Nephron progenitor cell (in vitro differentiated cells): Measurements from ENCODE around the gene HTRA3.

Source experiments
- DNase-seq: peaks from one replicate; pipeline ENCODE4 v3.0.0; 2021
- H3K27ac Mint-ChIP-seq: 2 replicates; pipeline ENCODE4 v1.8.0; 2021; ENCODE audit warnings: mild to moderate bottlenecking, moderate library complexity, mixed read lengths
- H3K27me3 Mint-ChIP-seq: 2 replicates; pipeline ENCODE4 v1.8.0; 2021; ENCODE audit warnings: mild to moderate bottlenecking, low read depth, mixed read lengths; ENCODE audit not compliant: poor library complexity
- H3K36me3 Mint-ChIP-seq: 2 replicates; pipeline ENCODE4 v1.8.0; 2021; ENCODE audit warnings: low read depth, mixed read lengths
- H3K4me1 Mint-ChIP-seq: 2 replicates; pipeline ENCODE4 v1.8.0; 2021; ENCODE audit warnings: mixed read lengths
- H3K4me3 Mint-ChIP-seq: 2 replicates; pipeline ENCODE4 v1.8.0; 2021; ENCODE audit warnings: mild to moderate bottlenecking, moderate library complexity, mixed read lengths
- H3K9me3 Mint-ChIP-seq: 2 replicates; pipeline ENCODE4 v1.8.0; 2021; ENCODE audit warnings: mild to moderate bottlenecking, moderate library complexity, mixed read lengths
- TF ChIP-seq, protein P1 (sequence below): fragments of 200-600 bp; sonication (generic); IDR thresholded peaks from 2 replicates; pipeline ENCODE4 v1.5.0; 2021; ENCODE audit warnings: antibody characterized with exemption

HTRA3 gene

DNA sequence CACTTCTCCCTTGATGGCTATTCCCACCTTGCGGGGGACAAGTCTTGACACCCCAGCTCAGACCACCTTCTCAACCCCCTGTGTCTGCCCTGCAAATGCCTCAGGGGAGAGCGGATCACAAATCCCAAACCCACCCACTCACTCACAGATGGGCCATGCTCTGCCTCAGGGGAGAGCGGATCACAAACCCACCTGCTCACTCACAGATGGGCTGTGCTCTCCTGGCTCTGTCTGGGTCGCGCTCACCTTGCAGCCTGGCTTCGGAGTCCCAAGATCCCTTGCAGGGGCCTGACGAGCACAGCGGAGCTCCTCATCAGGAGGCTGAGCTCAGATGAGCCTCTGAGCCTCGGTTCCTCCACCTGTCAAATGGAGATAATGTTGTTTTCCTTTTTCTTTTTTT, 38.6 kb downstream of the HTRA3 start:
- Mint-ChIP-seq H3K27ac (no peak overlapping the region), H3K4me3 (no peak overlapping the region), H3K36me3 (no peaks in the 10 kb centered on the region), H3K27me3 (peaks cover 15% of the 10 kb centered on the region), H3K9me3 (peaks cover 11% of the 10 kb centered on the region), H3K4me1 (peaks cover 18% of the 10 kb centered on the region)
- TF ChIP-seq, protein P1, sequence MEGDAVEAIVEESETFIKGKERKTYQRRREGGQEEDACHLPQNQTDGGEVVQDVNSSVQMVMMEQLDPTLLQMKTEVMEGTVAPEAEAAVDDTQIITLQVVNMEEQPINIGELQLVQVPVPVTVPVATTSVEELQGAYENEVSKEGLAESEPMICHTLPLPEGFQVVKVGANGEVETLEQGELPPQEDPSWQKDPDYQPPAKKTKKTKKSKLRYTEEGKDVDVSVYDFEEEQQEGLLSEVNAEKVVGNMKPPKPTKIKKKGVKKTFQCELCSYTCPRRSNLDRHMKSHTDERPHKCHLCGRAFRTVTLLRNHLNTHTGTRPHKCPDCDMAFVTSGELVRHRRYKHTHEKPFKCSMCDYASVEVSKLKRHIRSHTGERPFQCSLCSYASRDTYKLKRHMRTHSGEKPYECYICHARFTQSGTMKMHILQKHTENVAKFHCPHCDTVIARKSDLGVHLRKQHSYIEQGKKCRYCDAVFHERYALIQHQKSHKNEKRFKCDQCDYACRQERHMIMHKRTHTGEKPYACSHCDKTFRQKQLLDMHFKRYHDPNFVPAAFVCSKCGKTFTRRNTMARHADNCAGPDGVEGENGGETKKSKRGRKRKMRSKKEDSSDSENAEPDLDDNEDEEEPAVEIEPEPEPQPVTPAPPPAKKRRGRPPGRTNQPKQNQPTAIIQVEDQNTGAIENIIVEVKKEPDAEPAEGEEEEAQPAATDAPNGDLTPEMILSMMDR: no peak
- DNase-seq: peak; percentile 0

DNA sequence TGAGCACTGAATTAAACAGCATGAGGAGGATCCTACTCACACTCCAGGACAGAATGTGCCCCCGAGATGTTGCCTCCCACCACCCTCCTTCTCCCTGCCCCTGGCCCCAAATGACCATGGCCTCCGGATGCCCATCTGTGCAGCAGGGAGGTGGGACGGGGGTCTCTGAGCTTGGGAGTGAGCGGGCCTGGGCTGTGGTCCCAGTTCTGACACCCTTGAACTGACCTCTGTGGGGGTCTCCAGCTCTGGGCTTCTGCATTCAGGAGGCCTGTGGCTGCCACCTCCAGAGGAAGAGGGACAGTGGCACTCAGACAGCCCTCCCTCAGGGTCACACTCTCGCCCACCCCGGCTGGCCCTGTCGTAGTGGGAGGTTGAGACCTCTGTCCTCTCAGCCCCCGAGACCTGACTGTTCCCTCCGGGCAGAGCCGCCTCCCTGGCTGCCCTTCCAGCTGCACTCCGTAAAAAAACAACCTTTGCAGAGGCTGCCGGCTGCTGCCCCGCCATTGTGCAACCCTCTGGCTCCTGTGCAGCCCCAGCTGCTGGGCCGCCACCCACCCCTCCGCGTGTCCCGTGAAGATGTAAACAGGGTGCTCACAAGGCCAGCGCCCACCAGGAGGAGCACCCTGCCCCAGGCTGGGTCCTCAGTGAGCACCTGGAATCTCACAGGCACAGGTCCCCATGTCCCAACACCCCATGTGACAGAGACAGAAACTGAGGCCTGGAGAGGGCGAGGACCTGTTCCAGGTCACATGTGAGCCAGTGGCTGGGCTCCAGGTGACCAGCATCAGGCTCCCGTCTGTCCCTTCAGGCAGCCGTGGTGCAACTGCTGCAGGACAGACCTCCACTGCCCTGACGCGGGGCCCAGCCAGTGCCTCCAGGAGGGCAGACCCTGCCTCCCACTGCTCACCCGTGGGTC, 39.6 kb downstream of the HTRA3 start:
- H3K4me3 Mint-ChIP-seq: no peak overlapping the region
- H3K27ac Mint-ChIP-seq: no peak overlapping the region
- no peaks in the 10 kb centered on the region for H3K36me3 Mint-ChIP-seq
- H3K9me3 Mint-ChIP-seq: peaks cover 17% of the 10 kb centered on the region
- DNase-seq: no peak
- H3K4me1 Mint-ChIP-seq: peaks cover 13% of the 10 kb centered on the region
- TF ChIP-seq, protein P1: no peak
- H3K27me3 Mint-ChIP-seq: peaks cover 19% of the 10 kb centered on the region

DNA sequence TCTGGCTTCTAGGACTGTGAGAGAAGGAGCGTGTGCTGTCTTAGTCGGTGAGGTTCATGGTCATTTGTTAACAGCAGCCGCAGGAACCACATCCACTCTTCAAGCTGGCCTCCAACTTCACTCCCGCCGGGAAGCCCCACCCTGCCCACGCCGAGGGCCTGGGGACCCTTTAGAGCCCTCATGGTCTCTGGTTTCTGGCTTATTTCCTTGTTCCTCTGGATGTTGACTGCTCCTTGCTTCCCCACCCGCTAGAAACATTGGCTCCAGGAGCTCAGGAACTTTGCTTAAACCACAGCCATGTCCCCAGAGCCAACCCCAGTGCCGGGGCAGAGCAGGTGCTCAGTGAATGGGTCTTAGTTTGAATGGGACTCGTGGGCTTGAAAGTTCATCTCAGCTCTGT, 40.8 kb downstream of the HTRA3 start:
- Mint-ChIP-seq H3K4me3 (no peak overlapping the region), H3K9me3 (peaks cover 17% of the 10 kb centered on the region), H3K27me3 (peaks cover 22% of the 10 kb centered on the region), H3K27ac (no peak overlapping the region), H3K4me1 (peaks cover 15% of the 10 kb centered on the region), H3K36me3 (no peaks in the 10 kb centered on the region)
- TF ChIP-seq, protein P1: no peak
- no peak for DNase-seq

DNA sequence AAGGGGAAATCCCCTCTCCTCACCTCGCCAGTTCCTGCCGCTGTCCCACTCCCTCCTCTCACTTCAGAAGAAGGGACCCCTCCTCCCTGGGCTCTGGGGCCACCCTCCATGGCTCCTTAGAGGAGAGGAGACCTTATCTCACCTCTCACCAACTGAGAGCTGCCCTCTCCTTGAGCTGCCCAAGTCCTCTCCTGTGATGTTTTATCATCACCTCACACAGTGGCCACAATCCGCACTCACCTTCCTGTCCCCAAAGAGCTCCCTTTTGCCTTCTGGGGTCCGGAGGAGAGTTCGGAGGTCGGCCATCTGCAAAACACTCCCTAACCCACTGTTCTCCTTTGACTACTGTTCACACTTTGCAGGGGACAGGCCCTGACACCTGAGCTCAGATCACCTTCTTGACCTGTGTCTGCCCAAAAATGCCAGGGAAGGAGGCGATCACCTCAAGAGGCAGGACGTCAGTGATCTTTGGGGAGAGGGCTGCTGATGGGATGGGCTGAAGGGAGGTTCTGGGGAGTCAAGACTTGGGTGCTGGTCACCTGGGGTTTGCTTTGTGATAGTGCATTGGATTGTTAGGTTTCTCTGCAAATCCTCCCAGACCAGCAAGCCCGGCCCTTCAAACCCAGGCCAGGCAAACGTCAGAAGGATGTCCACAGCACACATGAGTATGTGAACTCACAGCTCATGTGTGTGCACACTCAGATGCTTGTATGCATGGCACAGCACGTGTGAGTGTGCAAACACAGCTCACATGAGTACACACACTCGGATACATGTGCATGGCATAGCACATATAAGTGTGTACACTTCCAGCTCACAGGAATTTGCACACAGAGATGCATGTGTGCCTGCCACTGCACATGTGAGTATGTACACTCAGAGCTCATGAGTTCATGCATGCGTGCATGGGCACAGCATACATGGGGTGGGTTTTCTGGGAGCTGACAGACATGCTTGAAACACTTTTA, 41.8 kb downstream of the HTRA3 start:
- Mint-ChIP-seq H3K4me1 (peaks cover 23% of the 10 kb centered on the region), H3K27ac (no peak overlapping the region), H3K9me3 (peaks cover 17% of the 10 kb centered on the region), H3K27me3 (peaks cover 22% of the 10 kb centered on the region), H3K36me3 (no peaks in the 10 kb centered on the region), H3K4me3 (no peak overlapping the region)
- no peak for DNase-seq
- TF ChIP-seq, protein P1: no peak

DNA sequence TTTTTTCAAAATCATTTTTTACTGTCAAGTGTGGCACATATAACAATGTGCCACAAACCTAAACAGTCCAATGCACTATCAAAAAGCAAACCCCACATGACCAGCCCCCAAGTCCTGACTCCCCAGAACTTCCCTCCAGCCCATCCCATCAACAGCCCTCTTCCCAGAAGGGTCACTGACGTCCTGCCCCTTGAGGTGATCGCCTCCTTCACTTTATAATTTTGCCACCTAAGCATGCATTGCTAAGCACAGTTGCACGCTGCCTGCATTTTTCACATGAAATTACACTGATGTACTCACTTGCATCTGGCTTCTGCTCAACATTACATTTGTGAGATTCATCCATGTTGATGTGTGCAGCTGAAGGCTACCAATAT, 42.5 kb downstream of the HTRA3 start:
- no peak overlapping the region for H3K4me3 Mint-ChIP-seq
- peaks cover 17% of the 10 kb centered on the region for H3K9me3 Mint-ChIP-seq
- DNase-seq: no peak
- H3K27ac Mint-ChIP-seq: no peak overlapping the region
- peaks cover 22% of the 10 kb centered on the region for H3K27me3 Mint-ChIP-seq
- peaks cover 25% of the 10 kb centered on the region for H3K4me1 Mint-ChIP-seq
- H3K36me3 Mint-ChIP-seq: no peaks in the 10 kb centered on the region
- TF ChIP-seq, protein P1: no peak
